Mesenchymal stem cell (in vitro differentiated cells and primary cell): ENCODE measurements around the gene FAM229B.

Experiments
- DNase-seq: peaks from one replicate; pipeline ENCODE4 v3.0.0-alpha.2; 2013
- H2AFZ ChIP-seq: one replicate; pipeline ENCODE4 v1.6.1; 2013; ENCODE audit warnings: low read depth, mild to moderate bottlenecking, control low read depth, inconsistent platforms, low read length, moderate library complexity
- H2AK5ac ChIP-seq: 2 replicates; pipeline ENCODE4 v1.6.1; 2013; ENCODE audit warnings: low read length, moderate library complexity, mild to moderate bottlenecking, inconsistent platforms; ENCODE audit not compliant: severe bottlenecking
- H2BK120ac ChIP-seq: one replicate; pipeline ENCODE4 v1.6.1; 2013; ENCODE audit warnings: low read depth, mild to moderate bottlenecking, inconsistent platforms, low read length, moderate library complexity
- H2BK12ac ChIP-seq, 2 experiments: one replicate each; pipeline ENCODE4 v1.6.1; 2013; ENCODE audit warnings: inconsistent platforms in 2 of 2, low read length in 2 of 2, mild to moderate bottlenecking in 2 of 2, moderate library complexity in 2 of 2, control low read depth in 1 of 2
- H2BK15ac ChIP-seq: one replicate; pipeline ENCODE4 v1.6.1; 2013; ENCODE audit warnings: mild to moderate bottlenecking, low read depth, inconsistent platforms; ENCODE audit not compliant: poor library complexity, severe bottlenecking
- H2BK5ac ChIP-seq: 2 replicates; pipeline ENCODE4 v1.6.1; 2013; ENCODE audit warnings: low read depth, mild to moderate bottlenecking, low read length, control low read depth, inconsistent platforms; ENCODE audit not compliant: poor library complexity, severe bottlenecking
- H3K14ac ChIP-seq, 2 experiments: one replicate each; pipeline ENCODE4 v1.6.1; 2013; ENCODE audit warnings: inconsistent platforms in 2 of 2, low read length in 2 of 2, control low read depth in 1 of 2, mild to moderate bottlenecking in 1 of 2, moderate library complexity in 1 of 2
- H3K18ac ChIP-seq, 2 experiments: one replicate each; pipeline ENCODE4 v1.6.1; 2013; ENCODE audit warnings: inconsistent platforms in 2 of 2, low read length in 2 of 2, control low read depth in 1 of 2, low read depth in 1 of 2, mild to moderate bottlenecking in 1 of 2
- H3K23ac ChIP-seq, 2 experiments: one replicate each; pipeline ENCODE4 v1.6.1; 2013; ENCODE audit warnings: inconsistent platforms in 2 of 2, low read length in 2 of 2, mild to moderate bottlenecking in 2 of 2, moderate library complexity in 2 of 2, control low read depth in 1 of 2
- H3K27ac ChIP-seq: 2 replicates; pipeline ENCODE4 v1.5.1; 2013; ENCODE audit warnings: mild to moderate bottlenecking, moderate library complexity, low read length, control low read depth, inconsistent platforms; ENCODE audit not compliant: poor library complexity, severe bottlenecking
- H3K27me3 ChIP-seq, 2 experiments: 2 replicates each; pipeline versions ENCODE4 v1.6.1 to v1.7.0; 2013; ENCODE audit warnings: low read length in 2 of 2, mild to moderate bottlenecking in 2 of 2, moderate library complexity in 2 of 2, control low read depth in 1 of 2, inconsistent platforms in 1 of 2; ENCODE audit not compliant: control insufficient read depth in 1 of 2, insufficient read depth in 1 of 2
- H3K36me3 ChIP-seq, 2 experiments: 2 replicates each; pipeline versions ENCODE4 v1.6.1 to v1.7.0; 2013; ENCODE audit warnings: low read length in 2 of 2, control low read depth in 1 of 2, inconsistent platforms in 1 of 2, low read depth in 1 of 2, mild to moderate bottlenecking in 1 of 2; ENCODE audit not compliant: insufficient read depth in 2 of 2, control insufficient read depth in 1 of 2
- H3K4ac ChIP-seq, 2 experiments: one replicate each; pipeline ENCODE4 v1.6.1; 2013; ENCODE audit warnings: inconsistent platforms in 2 of 2, low read length in 2 of 2, mild to moderate bottlenecking in 2 of 2, moderate library complexity in 2 of 2, control low read depth in 1 of 2, low read depth in 1 of 2
- H3K4me1 ChIP-seq: 2 replicates; pipeline ENCODE4 v1.6.1; 2013; ENCODE audit warnings: low read depth, low read length, control low read depth; ENCODE audit not compliant: control insufficient read depth, insufficient read depth
- H3K4me2 ChIP-seq: 2 replicates; pipeline ENCODE4 v1.6.1; 2013; ENCODE audit warnings: low read length, mild to moderate bottlenecking, inconsistent platforms; ENCODE audit not compliant: poor library complexity, severe bottlenecking
- H3K4me3 ChIP-seq, 2 experiments: 2 replicates each; pipeline versions ENCODE4 v1.5.1 to v1.7.0; 2013; ENCODE audit warnings: low read length in 2 of 2, mild to moderate bottlenecking in 2 of 2, control low read depth in 1 of 2, low read depth in 1 of 2; ENCODE audit not compliant: insufficient read depth in 1 of 2
- H3K79me1 ChIP-seq: replicated peaks from 2 replicates; pipeline ENCODE4 v1.6.1; 2013; ENCODE audit warnings: mild to moderate bottlenecking, control low read depth, low read length, inconsistent platforms; ENCODE audit not compliant: poor library complexity, severe bottlenecking
- H3K9ac ChIP-seq: 2 replicates; pipeline ENCODE4 v1.7.0; 2013; ENCODE audit warnings: mild to moderate bottlenecking, low read length, moderate library complexity
- H3K9me3 ChIP-seq: 2 replicates; pipeline ENCODE4 v1.7.0; 2013; ENCODE audit warnings: mild to moderate bottlenecking, low read length; ENCODE audit not compliant: control insufficient read depth
- H4K8ac ChIP-seq: one replicate; pipeline ENCODE4 v1.6.1; 2013; ENCODE audit warnings: inconsistent platforms, mild to moderate bottlenecking, low read length, moderate library complexity
- H4K91ac ChIP-seq: one replicate; pipeline ENCODE4 v1.6.1; 2013; ENCODE audit warnings: mild to moderate bottlenecking, low read length, inconsistent platforms
- WGBS: methylation state at CpG from one replicate; pipeline ENCODE4 v1.1.7; 2013; ENCODE audit warnings: mixed read lengths; 5-methylcytosine and 5-hydroxymethylcytosine counted together

FAM229B gene

DNA sequence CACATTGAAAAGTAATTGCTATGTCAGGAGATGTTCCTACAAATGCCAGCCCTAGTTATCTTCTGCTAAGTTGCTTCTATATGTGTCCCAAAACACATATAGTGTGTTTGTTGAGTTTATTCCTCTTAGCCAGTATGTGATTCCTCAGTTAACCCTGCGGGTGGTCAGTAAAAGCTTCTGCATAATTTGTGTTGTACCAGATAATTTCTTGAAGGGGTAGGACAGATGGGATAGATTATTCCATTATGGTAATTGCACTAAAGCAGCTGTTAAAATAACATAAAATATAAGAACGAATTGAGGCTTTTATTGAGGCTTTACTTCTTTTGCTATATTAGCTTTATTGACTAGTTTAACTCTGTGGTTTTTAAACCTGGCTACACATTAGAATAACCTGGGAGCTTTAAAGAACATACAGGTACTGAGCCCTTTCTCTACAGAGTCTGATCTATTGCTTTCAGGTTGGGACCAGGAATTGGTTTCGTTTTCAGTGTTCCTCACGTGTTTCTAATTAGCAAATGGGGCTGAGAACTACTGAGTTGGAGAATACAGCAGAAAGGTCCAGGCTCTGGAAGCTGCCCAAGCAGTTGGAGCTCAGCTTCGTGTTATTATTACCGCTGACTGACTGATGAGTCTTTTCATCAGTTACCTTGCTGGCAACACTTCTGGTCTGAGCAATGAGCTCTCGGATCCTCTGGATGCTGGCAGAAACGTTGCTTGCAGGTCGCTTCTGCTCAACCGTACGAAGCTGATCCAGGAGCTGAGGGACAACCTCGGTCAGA is 56.9 kb downstream of the FAM229B start:
- Histone ChIP-seq H3K4me3 (no peak overlapping the region), H3K18ac (no peak overlapping the region), H2AK5ac (no peak overlapping the region), H2BK12ac (no peak overlapping the region), H2AFZ (no peak overlapping the region), H3K27ac (no peak overlapping the region), H3K4me1 (no peaks in the 10 kb centered on the region), H2BK120ac (no peak overlapping the region), H3K27me3 (no peaks in the 10 kb centered on the region), H4K91ac (no peak overlapping the region), H3K14ac (no peak overlapping the region), H3K79me1 (no peaks in the 10 kb centered on the region), H2BK15ac (no peak overlapping the region), H2BK5ac (no peak overlapping the region), H3K9ac (peak overlapping the region; percentile 13), H4K8ac (no peak overlapping the region), H3K4me2 (no peak overlapping the region), H3K9me3 (no peaks in the 10 kb centered on the region), H3K23ac (no peak overlapping the region), H3K4ac (no peak overlapping the region), H3K36me3 (peaks cover 0 to 96% of the 10 kb centered on the region in 2 experiments)
- no peak for DNase-seq
- 95% methylated on average over 10 of the region's 12 CpGs for WGBS

- H2BK15ac ChIP-seq = no peak overlapping the region
- no peak overlapping the region for H2AFZ ChIP-seq
- 90% methylated on average over 9 of the region's 10 CpGs for WGBS
- H3K9ac ChIP-seq = no peak overlapping the region
- no peaks in the 10 kb centered on the region for H3K79me1 ChIP-seq
- no peak overlapping the region for H2BK120ac ChIP-seq
- H3K18ac ChIP-seq = no peak overlapping the region
- no peak overlapping the region for H3K4ac ChIP-seq
- H4K91ac ChIP-seq = no peak overlapping the region
- DNase-seq = no peak
- H3K14ac ChIP-seq = no peak overlapping the region
- H2AK5ac ChIP-seq = no peak overlapping the region
- H4K8ac ChIP-seq = no peak overlapping the region
- no peak overlapping the region for H3K4me3 ChIP-seq
- peaks cover 0 to 96% of the 10 kb centered on the region in 2 experiments for H3K36me3 ChIP-seq
- no peaks in the 10 kb centered on the region for H3K4me1 ChIP-seq
- no peak overlapping the region for H3K4me2 ChIP-seq
- H2BK5ac ChIP-seq = no peak overlapping the region
- no peaks in the 10 kb centered on the region for H3K9me3 ChIP-seq
- H3K27me3 ChIP-seq = no peaks in the 10 kb centered on the region
- H2BK12ac ChIP-seq = no peak overlapping the region
- no peak overlapping the region for H3K27ac ChIP-seq
- H3K23ac ChIP-seq = no peak overlapping the region
Measured at GRCh38 chr6:112145080-112145573, 57.7 kb downstream of the FAM229B start.

GRCh38 chr6:112148103-112148502 is 60.7 kb downstream of the FAM229B start:
- no peaks in the 10 kb centered on the region for H3K9me3 ChIP-seq
- no peak overlapping the region for H2AK5ac ChIP-seq
- H3K36me3 ChIP-seq = peaks cover 0 to 96% of the 10 kb centered on the region in 2 experiments
- no peak overlapping the region for H3K14ac ChIP-seq
- no peaks in the 10 kb centered on the region for H3K4me1 ChIP-seq
- no peak overlapping the region for H3K27ac ChIP-seq
- no peak overlapping the region for H4K8ac ChIP-seq
- no peak overlapping the region for H3K4ac ChIP-seq
- H2BK120ac ChIP-seq = no peak overlapping the region
- no peaks in the 10 kb centered on the region for H3K27me3 ChIP-seq
- no peak for DNase-seq
- no peak overlapping the region for H3K23ac ChIP-seq
- no peak overlapping the region for H2BK12ac ChIP-seq
- H3K79me1 ChIP-seq = no peaks in the 10 kb centered on the region
- no peak overlapping the region for H3K9ac ChIP-seq
- H2AFZ ChIP-seq = no peak overlapping the region
- H3K4me2 ChIP-seq = no peak overlapping the region
- no peak overlapping the region for H4K91ac ChIP-seq
- no peak overlapping the region for H2BK5ac ChIP-seq
- H3K18ac ChIP-seq = no peak overlapping the region
- no peak overlapping the region for H3K4me3 ChIP-seq
- 88% methylated on average over 5 of the region's 6 CpGs for WGBS
- H2BK15ac ChIP-seq = peak overlapping the region; percentile 93

GRCh38 chr6:112149236-112149635 is 61.8 kb downstream of the FAM229B start:
- no peak overlapping the region for H3K18ac ChIP-seq
- no peak overlapping the region for H2AK5ac ChIP-seq
- H3K4ac ChIP-seq = no peak overlapping the region
- no peak overlapping the region for H2BK15ac ChIP-seq
- H2BK5ac ChIP-seq = no peak overlapping the region
- no peaks in the 10 kb centered on the region for H3K9me3 ChIP-seq
- no peak overlapping the region for H2BK120ac ChIP-seq
- no peaks in the 10 kb centered on the region for H3K4me1 ChIP-seq
- H3K36me3 ChIP-seq = peaks cover 0 to 96% of the 10 kb centered on the region in 2 experiments
- 26% methylated on average over 1 of the region's 1 CpG for WGBS
- no peaks in the 10 kb centered on the region for H3K79me1 ChIP-seq
- H2BK12ac ChIP-seq = no peak overlapping the region
- H4K8ac ChIP-seq = no peak overlapping the region
- H3K27ac ChIP-seq = no peak overlapping the region
- H4K91ac ChIP-seq = no peak overlapping the region
- DNase-seq = peak; percentile 79
- H3K4me2 ChIP-seq = no peak overlapping the region
- no peak overlapping the region for H3K4me3 ChIP-seq
- H3K27me3 ChIP-seq = no peaks in the 10 kb centered on the region
- H3K9ac ChIP-seq = peak overlapping the region; percentile 77
- H2AFZ ChIP-seq = no peak overlapping the region
- no peak overlapping the region for H3K14ac ChIP-seq
- no peak overlapping the region for H3K23ac ChIP-seq
